ENCODE results near the gene RGS10.

DNA sequence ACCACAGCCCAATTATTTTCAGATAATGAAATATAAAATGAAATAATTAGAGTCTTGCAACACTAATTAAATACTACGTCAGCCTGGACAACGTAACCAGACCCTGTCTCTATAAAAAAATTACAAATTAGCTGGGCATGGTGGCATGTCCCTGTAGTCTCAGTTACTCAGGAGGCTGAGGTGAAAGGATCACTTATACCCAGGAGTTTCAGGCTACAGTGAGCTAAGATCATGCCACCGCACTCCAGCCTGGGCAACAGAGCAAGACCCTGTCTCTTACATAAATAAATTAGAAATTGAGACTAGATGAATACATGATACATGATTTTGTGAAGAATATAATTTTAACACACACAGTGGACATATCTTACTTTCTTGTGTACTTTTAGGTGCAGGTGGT lies 35.8 kb upstream of the RGS10 start:
- TF ChIP-seq HDAC6 (IDR thresholded peaks at IDR 0.05; ENCODE audit: unreplicated experiment) (no peak), ZNF24 (IDR thresholded peaks at IDR 0.05) (no peak), POLR2A (IDR thresholded peaks at IDR 0.05; ENCODE audit: low read depth, low read length) (no peak), JUND (IDR thresholded peaks at IDR 0.05; ENCODE audit: low read depth, low read length) (no peak), RCOR1 (conservative IDR thresholded peaks at IDR 0.05; ENCODE audit: low read depth, low read length) (no peak), ASH2L (IDR thresholded peaks at IDR 0.05; ENCODE audit: borderline replicate concordance, low read depth) (no peak), SP1 (IDR thresholded peaks at IDR 0.05; ENCODE audit: low read depth, low read length) (no peak), ZNF217 (IDR thresholded peaks at IDR 0.05) (no peak), CEBPB (IDR thresholded peaks at IDR 0.05; ENCODE audit: borderline replicate concordance in 1 of 2, low read depth in 2 of 2, low read length in 2 of 2) (no peak), EZH2 (IDR thresholded peaks at IDR 0.05; ENCODE audit: borderline replicate concordance, control insufficient read depth, low read depth, low read length) (no peak), YY1 (IDR thresholded peaks at IDR 0.05; ENCODE audit: low read depth, low read length) (no peak)
- TF ChIP-seq, protein P1, sequence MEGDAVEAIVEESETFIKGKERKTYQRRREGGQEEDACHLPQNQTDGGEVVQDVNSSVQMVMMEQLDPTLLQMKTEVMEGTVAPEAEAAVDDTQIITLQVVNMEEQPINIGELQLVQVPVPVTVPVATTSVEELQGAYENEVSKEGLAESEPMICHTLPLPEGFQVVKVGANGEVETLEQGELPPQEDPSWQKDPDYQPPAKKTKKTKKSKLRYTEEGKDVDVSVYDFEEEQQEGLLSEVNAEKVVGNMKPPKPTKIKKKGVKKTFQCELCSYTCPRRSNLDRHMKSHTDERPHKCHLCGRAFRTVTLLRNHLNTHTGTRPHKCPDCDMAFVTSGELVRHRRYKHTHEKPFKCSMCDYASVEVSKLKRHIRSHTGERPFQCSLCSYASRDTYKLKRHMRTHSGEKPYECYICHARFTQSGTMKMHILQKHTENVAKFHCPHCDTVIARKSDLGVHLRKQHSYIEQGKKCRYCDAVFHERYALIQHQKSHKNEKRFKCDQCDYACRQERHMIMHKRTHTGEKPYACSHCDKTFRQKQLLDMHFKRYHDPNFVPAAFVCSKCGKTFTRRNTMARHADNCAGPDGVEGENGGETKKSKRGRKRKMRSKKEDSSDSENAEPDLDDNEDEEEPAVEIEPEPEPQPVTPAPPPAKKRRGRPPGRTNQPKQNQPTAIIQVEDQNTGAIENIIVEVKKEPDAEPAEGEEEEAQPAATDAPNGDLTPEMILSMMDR (IDR thresholded peaks at IDR 0.05 in 2 of 3, conservative IDR thresholded peaks at IDR 0.05 in 1 of 3; ENCODE audit: control insufficient read depth in 2 of 3, extremely low read depth in 1 of 3, insufficient read depth in 1 of 3, low read depth in 3 of 3, low read length in 3 of 3), result no peak
